IPS DF 19.7 (cell line): ENCODE measurements around the gene SGCA.

ENCODE experiments used
- DNase-seq: peaks from one replicate; pipeline ENCODE4 v3.0.0-alpha.2; 2013; ENCODE audit warnings: low read depth, low spot score

The SGCA gene

DNA sequence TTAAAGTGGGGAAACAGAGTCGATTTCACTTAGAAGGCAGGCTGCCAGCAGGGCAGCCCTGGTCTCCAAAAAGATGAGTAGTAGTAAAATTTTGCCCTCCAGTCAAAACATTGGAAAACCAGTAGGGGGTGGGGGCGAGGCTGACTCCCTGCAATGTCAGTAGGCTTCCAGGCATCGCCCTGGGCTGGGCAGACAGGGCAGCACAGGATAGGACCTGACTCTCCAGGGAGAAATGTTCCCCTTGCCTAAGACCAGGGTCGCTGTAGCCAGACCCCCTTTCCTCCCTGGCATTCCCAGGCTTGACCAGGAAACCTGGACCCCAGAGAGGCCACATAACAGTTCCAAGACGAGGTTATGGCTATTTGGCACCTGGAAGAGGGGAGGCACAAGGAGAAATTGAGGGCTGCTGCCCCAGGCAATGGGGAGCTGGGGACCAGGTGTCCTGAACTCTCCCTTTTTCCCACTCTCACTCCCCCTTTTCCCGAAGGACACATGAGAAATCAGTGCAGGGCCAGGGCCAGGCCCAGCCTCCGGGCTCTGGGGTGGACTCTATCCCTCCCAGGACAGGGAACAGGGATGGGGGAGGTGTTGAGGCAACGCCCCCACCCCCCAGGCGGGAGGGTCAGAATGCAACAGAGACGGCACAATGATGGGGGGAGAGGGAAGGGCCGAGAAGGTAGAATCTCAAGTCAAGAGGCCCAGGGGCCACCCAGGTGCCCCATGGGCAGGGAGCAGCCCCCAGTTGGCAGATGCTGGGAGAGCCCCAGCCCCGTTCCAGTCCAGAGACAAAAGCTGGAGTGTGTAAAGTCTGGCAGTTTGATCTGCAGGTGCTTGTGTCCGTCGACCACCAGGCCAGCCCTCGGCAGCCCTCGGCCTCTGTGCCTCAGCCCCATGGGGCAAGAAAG, 31.3 kb upstream of the SGCA start:
- no peak for DNase-seq

DNA sequence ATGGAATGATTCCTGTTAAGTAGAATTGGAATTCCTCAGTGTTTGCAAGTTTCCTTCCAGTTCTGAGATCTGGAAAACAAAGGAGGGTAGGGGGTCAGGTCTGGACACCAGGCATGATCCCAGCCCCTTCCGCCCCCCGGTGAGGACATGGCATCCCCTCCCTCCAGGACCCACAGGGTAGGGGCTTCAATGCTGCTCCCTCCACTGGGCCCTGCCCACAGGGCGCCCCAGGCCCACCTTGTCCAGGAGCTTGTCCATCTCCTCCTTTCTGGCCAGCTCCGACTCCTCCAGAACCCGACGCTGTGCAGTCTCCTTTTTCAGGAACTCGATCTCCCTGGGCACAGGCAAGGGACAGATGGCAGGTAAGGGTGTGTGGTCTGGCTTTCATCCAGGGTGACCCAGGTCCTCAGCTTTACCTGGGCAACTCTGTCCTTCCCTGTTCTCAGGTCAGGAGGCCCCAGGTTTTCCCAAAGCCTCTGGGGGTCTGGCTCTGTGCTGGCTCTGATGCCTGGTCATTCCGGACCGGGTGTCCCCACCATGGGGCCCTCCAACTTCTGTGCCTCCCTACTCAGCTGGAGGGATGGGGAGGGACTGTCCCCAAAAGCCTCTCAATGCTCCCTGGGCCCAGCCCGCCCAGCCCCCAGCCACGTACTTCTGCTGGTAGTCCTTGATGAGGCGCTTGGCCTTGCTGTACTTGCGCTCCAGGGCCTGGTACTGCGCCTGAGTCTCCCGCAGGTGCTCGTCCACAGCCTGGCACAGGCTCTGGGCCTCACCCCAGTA, 30.3 kb upstream of the SGCA start:
- DNase-seq: no peak

DNA sequence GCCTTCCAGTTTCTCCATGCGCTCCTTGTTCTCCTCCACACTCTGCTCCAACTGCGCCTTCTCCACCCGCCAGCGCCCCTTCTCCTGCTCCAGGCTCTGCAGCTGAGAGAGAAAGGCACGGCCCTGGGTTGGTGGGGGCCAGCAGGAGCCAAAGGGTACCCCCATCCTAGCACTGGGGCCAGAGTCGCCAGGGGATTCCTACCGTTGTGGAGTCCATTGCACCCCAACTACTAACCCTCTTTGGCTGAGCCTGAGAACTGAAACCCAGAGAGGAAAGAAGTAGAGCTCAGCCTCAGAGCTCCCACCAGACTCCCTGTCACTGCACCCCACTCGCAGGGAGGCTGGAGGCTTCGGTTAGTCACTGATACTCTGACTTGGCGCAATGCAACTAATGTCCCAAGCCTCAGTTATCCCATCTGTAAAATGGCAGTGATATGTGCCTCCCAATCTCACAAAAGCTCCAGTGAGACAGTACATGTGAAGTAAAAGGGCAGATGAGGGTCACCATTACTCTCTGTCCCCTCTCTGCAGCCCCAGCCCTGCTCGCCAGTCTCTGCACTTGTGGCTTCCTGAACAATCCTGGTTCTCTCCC, 29.6 kb upstream of the SGCA start:
- DNase-seq: no peak

DNA sequence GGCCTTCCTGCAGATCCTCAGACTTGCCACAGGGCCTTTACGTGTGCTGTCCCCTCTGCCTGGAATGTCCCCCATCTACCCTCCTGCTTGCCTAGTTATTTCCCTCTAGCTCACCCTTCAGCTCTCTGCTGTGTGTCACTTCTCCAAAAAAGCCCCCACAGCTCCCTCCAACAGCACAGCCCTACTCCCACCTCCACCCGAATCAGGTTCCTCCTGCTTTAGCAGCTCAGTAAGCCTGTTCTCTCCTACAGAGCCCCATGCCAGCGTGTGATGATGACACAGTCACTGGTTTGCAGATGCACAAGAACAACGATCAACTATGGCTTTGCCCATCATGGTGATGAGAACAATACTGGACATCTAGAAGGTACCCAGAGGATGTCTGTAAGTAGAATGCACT, 28.8 kb upstream of the SGCA start:
- DNase-seq: no peak

DNA sequence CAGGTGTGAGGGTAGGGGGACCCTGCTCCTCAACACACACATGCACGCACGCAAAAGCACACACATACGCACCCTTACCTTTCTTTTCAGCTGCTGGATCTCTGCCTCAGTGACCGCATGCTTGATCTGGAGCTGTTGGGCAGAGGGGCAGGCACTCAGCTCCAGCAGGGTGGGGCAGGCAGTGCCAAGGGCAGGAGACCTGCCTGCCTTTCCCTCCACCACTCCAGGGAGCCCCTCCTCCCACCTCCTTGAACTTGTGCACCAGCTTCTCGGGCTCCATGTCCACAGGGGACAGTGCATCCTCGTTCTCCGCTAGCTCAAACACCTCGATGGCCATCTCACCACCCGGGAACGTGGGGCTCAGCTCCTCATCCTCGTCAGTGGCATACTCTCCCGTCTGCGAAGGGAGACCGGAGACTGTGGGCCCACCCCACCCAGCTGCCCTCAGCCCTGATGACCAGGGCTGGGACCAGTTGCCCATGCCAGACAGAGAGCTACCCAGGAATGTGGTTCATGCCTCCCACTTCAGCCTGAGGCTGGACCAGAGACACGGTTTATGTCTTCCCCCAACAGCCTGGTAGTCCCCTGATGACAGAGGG, 26.5 kb upstream of the SGCA start:
- DNase-seq: no peak

DNA sequence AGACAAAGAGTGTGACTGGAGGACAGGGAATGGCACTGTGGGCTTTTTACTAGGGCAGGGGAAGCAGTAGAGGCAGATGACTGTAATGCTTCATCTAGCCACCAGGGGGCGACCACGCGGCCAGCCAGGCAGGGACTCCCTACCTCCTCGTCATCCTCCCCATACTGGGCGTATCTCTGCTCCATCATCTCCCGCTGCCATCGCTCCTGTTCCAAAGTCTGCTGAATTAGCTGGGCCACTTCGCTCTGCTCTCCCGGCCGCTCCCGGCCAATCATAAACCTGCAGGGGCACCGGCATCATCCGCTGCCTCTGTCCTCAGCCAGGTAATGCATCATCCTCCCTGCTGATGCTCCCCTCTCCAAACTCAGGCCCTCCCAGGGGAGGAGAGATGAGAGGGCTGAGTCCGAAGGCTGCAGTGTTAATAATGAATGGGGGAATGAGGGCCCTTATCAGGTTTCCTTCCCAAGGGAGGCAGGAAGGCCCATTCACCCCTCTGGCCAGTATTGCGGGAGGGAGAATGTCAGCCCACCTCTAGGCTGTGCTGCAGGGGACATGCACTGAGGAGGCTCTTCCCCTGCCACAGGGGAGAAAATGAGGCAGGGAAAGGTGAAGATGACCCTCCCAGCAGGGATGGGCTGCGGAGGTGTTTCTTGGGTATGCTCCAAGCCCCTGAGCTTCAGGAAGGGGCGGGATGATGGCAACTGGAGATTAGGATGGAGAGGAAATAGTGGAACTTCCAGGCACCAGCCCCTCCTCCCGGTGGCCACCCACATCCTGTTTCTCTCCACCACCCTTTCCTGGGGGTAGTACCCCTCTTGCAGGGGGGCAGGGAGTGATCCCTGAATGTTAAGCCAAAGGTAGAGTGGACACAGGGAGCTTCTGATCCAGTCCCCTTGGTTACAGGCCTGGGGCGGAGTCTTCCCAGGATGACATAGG, 25.6 kb upstream of the SGCA start:
- peak; percentile 70 for DNase-seq

GRCh38 chr17:50141026-50141744, 24.6 kb upstream of the SGCA start:
- DNase-seq: no peak

DNA sequence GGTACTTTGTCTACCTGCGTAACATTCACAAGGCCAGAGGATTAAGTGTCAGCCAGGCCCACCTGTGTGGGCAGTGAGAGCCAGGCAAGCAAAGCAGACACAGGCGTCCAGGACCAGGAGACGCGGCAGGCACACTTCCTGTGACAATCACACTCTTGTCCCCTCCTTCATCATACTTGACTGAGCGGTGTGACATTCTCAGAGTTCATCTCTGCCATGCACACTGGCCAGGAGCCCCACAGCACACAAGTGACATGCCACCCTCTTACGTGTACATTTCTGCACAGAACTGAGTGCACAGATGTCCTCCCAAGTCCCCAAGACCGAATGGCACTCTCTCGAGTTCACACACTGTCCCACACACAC, 24.1 kb upstream of the SGCA start:
- DNase-seq: no peak

DNA sequence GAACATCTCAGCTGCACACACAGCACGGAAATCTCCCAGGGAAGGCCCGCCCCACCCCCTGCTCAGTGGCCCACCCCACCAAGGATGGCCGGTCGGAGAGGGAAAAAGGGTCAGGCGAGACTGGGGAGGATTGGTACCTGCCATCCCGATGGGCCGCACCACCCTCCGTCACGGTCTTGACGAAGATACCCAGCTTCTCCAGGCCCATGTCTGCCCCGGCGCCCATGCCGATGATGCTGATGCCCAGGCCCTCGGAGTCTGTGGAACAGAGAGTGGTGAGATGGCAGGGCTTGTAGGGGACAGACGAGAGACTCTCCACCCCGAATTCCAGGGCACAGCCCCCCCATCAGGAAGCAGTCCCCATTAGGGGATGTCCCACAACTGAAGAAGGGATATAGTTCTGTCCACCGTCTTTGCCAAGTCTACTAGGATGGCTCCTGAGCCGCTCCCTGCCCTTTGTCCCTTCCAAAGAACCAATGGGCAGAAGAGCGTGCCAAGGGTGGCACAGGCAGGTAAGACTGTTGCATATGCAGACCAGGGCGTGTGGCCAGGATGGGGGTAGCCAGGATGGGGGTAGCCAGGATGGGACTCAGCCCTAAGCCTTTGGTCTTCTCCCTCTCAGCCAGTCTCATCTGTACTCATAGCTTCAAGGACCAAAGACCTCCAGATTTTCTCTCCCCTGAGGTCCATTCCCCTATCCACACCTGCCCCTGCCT, 22.2 kb upstream of the SGCA start:
- no peak for DNase-seq

DNA sequence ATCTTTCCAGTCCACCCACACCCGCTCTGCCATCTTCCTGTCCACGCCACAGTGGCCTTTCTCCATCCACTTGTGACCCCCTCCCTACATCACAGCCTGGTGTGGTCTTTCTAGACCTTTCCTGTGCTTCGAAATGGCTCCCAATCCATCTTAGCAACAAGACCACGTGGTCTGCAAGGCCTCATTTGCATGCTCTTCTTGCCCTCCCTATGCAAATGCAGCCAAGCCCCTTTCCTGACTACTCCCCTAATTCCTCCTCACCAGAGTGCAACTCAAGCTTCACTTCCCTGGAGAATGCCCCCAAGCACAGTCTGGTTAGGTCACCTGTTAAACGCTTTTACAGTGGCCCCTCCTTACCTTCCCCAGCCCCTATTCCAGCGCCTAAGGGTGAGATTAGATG, 21.4 kb upstream of the SGCA start:
- no peak for DNase-seq

DNA sequence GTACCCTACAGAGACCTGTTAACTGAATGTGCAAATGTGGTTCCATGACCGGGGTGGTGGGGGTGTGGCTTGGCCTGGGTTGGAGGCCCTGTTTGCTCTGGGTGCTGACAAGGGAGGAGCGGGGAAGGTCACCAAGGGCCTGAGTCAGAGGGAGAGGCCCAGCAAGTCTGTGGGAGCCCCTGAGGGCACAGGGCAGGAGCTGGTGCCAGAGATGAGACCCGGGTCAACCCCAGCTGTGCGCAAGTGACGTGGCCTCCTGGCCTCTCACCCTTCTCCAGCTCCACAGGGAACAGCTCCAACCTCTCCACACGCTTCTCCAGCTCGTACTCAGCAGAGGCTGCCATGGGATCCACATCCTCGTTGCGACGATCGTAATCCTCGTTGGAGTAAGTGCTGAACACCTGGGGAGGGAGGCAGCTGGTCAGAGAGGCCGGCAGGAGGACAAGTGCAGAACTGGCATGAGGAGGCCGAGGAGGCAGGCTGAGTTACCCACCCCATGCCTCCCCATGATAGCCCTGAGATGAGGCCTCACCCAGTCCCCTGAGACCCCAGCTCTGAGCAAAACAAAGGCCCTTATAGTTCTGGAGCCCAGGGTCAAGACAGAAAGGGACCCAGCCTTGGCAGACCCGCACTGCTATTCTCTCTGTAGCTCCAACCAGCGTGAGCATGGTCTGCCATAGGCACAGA, 20.8 kb upstream of the SGCA start:
- no peak for DNase-seq

GRCh38 chr17:50145532-50146229, 20.1 kb upstream of the SGCA start:
- DNase-seq: no peak

- no peak for DNase-seq
Measured at GRCh38 chr17:50146230-50146926, 19.4 kb upstream of the SGCA start.

DNA sequence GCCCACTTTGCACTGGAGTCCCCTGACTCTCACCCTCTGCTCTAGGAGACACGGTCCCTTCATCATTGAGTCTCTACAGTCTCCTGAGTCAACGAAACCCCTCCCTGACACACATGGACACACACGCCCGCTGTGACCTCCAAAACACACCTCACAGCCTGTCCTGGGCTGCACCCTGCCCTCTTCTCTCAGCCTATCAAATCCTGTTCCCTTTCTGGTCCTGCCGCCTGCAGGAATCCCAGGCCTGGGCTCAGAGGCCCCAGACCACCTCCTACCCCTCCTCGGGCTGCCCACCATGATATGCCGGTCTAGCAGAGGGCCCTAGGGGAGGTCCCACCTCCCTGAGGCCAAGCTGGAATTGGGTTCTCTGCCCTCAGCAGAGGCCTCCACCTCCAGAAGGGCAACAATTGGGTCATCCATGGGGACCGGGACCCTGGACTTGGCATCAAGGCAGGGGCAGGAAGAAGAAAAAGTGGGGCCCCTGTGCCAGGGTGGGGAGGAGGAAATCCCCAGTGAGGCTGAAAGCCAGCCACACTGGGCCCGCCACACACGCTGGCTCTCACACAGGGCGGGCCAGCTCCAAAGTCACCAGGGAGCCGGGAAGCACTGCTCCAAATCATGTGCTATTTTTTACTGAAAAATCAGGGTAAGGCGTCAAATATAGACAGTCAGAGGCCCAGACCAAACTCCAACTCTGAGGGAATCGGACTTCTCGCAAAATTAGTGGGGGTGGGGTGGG, 18.7 kb upstream of the SGCA start:
- no peak for DNase-seq

GRCh38 chr17:50147841-50148225, 18.0 kb upstream of the SGCA start:
- DNase-seq: no peak

DNA sequence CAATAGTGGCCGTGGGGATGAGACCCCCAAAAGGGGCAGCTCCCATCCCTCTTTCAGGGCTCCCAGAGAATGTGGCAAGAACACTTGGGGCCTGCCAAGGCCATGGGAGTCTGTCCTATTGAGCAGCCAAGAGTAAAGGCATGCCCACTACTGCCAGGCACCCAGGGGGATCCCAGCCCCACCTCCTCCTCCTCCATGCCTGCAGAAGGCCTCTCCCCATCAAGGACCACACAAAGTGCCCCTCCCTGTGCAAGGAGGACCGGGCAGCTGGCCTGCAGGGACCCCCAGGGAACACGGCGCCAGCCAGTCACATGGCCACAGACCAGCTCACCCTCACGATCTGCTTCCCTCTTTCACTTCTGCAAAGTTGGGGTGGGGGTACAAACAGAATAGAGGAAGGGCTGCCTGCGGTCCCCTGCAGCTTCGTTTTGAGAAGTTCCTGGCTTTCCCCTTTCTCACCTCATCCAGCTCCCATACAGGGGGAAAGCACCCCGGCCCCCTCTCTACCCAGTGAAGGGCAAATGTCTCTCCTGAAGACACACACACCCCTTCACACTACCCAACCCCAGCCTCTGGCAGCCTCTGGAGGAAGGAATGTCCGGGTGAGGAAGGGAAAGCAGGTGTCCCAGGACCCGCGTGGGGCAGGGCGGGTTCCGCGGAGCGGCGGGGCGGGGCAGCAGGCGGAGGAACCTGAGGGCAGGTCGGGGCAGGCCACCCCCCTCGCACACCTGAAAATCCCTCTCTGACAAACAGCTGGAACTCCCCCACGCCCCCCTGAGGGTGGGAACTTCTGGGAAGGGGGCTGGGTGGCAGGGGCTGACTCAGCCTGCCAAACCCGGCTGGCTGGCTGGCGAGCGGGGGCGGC, 17.3 kb upstream of the SGCA start:
- DNase-seq: no peak
